SK-N-DZ (cell line): ENCODE measurements around the gene HERC3.
A peak's percentile ranks its signal among the peaks of the same experiment; 100 is the strongest.

ENCODE experiments used
- DNase-seq: peaks from one replicate; pipeline ENCODE4 v3.0.0-alpha.2; 2015; ENCODE audit warnings: low spot score

The HERC3 gene

GRCh38 chr4:88719381-88719780, 127.1 kb downstream of the HERC3 start:
- DNase-seq: no peak

DNA sequence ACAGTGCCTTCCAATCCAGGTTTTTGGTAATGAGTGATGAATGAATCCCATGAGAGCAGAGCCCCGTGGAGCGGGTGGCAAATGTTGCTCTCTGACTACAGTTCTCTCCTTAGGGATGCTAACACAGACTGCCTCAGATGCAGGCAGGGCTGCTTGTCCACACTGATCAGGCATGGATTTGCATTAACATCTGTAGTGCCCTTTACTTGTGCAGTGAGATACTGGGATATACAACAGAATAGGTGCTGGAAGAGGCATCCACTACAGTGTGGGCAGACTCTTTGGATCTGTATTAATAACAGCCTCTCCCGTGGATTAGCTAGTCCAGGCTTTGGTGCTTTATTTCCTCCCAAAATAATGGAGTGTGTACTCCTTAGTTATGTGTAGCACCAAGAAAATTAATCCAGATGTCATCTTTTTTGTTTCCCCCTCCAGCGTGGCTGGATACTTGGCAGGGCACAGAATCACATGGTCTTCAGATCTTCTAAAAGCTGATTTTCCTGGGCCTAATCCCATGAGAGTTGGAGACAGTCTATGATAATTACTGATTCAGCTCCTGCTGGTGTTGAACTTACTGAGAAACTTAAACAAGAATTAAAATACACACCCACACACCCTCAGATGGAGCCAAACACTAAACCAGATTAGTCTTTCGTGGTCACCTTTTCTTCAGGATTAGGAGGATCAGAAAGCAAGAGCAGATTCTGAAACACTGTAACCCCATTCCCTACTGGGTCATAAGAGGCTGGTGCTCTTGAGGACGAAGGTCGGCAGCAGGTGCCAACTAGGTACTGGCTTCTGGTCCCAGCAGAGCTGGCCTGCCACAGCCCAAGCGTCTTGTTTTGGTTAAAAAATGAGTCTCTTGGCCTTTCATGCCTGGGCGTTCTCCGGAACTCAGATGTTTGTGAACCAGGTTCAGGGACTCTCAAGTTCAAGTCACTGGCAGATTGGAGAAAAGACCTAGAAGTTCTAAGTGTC, 128.5 kb downstream of the HERC3 start:
- no peak for DNase-seq

DNA sequence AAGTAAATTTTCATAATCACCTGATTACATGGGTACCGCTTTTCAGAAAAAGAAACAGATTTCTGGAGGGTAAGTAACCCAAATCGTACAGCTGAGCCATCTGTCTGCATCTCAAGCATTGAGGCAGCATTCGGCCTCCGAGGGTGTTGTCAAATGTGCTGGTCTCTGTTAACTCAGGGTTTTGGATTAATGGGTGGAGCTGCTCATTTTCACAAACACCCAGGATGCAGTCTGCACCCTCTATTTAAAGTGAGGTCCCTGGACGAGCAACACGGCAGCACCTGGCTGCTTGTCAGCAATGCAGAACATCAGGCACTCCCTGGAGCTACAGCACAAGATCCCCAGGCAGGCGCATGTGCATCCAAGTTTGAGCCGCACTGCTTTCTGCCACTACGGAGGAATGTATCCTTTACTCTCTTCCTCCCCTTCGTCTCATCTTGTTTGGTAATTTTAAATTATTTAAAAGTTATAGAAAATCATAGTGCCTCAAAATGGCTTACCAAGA, 130.0 kb downstream of the HERC3 start:
- DNase-seq: no peak

GRCh38 chr4:88722828-88723227, 130.5 kb downstream of the HERC3 start:
- DNase-seq: no peak

DNA sequence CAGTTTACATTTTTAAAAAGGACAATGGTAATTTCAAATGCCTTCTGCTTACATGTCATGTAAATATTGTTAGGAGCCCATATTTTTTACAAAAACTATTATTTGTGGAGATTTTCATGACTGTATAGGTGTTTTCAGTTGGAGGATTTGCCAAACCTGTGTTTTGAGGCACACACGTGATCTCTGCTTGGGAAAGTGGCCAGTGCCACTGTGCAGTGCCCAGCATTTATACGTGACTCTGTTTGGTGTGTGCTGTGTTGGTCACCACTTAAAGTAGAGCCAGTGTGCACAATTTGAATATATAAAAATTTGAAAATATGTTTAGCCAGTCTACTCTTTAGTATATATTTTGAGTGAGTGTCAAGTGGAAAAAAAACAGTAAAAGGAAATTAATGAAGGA, 132.1 kb downstream of the HERC3 start:
- no peak for DNase-seq

GRCh38 chr4:88725143-88725542, 132.9 kb downstream of the HERC3 start:
- no peak for DNase-seq

- no peak for DNase-seq
Measured at GRCh38 chr4:88725986-88726385, 133.7 kb downstream of the HERC3 start.

- DNase-seq: no peak
Measured at GRCh38 chr4:88728146-88728545, 135.9 kb downstream of the HERC3 start.

- no peak for DNase-seq
Measured at GRCh38 chr4:88729146-88729760, 137.0 kb downstream of the HERC3 start.

DNA sequence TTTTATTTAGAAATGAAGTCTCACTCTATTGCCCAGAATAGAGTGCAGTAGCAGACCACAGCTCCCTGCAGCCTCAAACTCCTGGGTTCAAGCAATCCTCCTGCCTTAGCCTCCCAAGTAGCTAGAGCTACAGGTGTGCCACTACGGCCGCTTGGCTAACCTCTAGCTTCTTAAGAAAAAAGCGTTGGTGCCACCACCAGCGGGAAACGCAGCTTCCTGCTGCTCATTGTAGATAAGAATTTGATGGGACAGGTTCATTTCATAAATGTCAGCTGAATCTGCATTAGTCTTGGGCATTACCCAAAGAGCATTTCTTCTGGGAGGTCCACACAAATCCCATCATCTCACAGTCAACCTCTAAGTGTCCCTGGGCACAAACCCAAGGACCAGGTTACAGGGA, 138.5 kb downstream of the HERC3 start:
- no peak for DNase-seq

DNA sequence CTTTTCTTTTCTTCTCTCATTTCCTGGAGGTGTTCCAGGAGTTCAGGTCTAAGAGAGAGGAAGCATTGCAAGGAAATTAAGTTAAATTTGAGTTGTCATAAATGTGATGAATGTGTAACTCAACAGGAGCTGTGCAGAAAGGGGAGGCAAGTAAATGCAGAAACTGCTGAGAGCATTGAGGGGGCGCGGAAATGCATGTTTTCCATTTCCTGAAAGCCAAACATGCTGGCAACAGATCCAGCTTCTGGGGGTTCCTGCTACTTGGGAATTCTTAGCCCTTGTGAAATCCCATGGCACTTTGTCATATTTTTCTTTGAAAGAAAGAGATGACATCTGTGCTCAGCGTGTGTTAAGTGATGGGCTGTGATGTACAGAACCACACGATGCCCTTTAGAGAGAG, 139.1 kb downstream of the HERC3 start:
- no peak for DNase-seq

- no peak for DNase-seq
Measured at GRCh38 chr4:88732714-88733368, 140.6 kb downstream of the HERC3 start.

- DNase-seq: no peak
Measured at GRCh38 chr4:88734403-88734949, 142.2 kb downstream of the HERC3 start.

- no peak for DNase-seq
Measured at GRCh38 chr4:88735564-88735963, 143.3 kb downstream of the HERC3 start.

DNA sequence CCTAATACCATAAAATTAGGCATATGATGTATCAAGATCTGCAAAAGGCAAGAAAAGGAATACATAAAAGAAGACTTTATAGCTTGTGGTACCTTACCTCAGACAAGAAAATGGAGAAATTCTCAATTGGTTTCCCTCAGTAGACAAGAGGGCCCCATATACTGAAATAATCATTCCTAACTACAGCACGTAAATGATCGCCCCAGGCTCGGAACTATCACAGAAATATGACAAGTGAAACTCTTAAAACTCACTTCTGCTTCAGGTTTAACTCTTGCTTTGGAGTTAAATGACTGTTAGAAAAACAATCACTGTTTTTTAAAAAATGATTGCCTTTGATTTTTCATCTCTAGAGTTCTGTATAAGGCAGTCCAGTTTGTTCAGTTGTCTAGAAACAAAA, 144.0 kb downstream of the HERC3 start:
- DNase-seq: no peak

- peak; percentile 5 for DNase-seq
Measured at GRCh38 chr4:88737307-88737941, 145.1 kb downstream of the HERC3 start.

DNA sequence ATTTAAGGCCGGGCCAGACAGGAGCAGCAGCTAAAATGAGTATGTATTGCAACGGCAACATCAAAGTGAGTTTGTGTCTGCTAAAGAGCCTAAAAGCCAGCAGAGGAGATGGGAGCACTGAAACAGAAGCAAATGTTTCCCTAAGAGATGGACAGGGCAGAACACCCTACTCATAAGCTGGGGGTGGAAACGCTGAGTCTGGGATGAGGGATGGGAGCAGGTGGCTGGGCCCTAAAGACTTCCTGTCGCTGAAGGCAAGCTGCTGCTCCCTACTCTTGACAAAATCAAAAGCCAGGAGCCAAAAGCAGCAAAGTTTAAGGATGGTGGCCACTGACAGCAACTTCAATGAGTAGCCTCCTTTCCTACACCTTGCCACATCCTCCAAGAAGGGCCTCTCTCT, 145.9 kb downstream of the HERC3 start:
- no peak for DNase-seq

GRCh38 chr4:88742561-88742960, 150.3 kb downstream of the HERC3 start:
- DNase-seq: no peak

GRCh38 chr4:88743696-88744095, 151.4 kb downstream of the HERC3 start:
- no peak for DNase-seq

DNA sequence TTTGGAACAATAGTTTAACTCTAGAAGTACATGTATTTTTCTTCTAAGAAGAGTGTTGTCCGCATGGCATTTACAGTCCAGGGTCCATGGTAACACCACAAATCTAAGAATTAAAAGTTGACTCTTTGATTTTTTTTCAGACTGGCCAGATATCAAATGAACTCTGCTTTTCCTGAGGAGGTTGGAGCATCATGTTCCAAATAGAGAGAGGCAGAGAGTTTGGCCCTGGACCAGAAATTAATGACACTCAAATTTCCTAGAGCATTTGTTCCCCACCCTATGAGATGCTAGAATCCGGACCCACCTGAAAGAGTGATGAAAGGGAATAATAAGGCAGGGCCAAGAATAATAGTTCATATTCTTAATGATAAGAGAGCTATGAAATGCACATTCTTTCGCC, 152.3 kb downstream of the HERC3 start:
- DNase-seq: no peak

DNA sequence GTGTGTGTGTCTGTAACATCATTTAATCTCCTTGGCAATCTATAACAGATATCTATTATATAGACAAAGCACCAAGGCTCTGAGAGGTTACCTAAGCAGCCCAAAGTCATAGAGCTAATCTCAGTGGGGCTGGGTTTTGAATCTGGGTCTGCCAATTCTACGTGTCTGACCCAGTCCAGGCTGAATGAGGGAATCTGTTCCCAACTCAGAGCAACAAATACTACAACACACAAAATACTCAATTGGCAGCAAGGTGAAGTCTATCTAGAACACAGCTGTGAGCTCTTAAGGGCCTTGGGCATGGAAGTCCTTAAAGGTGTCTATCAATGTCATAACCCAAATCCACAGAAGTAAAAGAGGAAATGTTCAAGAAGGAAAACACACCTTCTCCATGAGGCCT, 152.9 kb downstream of the HERC3 start:
- DNase-seq: no peak
